ENCODE measurements around the gene P2RX2.

DNA sequence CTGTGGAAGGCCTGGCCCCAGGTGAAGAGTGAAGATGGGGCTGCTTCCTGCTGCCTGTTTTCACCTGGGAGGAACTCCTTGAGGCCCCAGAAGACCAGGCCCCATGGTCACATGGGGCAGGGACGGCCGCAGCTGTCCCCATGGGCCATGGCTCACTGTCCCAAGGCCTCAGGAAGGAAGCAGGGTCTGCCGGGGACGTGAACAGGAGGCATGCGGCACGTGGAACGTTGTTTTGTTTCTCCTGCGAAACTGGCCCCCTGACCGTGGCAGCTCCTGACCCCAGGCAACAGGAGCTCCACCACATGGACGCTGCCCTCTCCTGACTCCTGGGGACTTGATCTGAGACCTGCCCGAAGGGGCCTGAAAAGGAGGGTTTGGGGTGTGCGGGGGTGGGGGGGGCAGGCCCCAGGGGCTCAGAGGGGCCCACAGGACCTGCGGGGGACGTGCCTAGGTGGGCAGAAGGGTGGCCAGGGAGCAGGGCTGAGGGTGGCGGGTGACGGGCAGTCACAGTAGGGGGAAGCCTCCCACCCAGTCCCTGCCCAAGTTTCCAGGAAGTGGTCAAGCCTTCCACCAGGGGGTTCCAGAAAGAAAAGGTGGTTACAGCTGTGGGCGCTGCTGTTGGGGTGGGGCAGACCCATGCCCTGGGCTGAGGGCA, 49.6 kb upstream of the P2RX2 start:
- TF ChIP-seq, protein P1, sequence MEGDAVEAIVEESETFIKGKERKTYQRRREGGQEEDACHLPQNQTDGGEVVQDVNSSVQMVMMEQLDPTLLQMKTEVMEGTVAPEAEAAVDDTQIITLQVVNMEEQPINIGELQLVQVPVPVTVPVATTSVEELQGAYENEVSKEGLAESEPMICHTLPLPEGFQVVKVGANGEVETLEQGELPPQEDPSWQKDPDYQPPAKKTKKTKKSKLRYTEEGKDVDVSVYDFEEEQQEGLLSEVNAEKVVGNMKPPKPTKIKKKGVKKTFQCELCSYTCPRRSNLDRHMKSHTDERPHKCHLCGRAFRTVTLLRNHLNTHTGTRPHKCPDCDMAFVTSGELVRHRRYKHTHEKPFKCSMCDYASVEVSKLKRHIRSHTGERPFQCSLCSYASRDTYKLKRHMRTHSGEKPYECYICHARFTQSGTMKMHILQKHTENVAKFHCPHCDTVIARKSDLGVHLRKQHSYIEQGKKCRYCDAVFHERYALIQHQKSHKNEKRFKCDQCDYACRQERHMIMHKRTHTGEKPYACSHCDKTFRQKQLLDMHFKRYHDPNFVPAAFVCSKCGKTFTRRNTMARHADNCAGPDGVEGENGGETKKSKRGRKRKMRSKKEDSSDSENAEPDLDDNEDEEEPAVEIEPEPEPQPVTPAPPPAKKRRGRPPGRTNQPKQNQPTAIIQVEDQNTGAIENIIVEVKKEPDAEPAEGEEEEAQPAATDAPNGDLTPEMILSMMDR (IDR thresholded peaks at IDR 0.05; ENCODE audit: poor library complexity), result no peak
- no peak for TF ChIP-seq EZH2 (IDR thresholded peaks at IDR 0.05; ENCODE audit: borderline replicate concordance)

Measured in hepatocyte (in vitro differentiated cells).